Measurements from ENCODE around the gene MITD1. TPM values are rescaled to one million over a fixed set of nuclear protein-coding genes. Genes with fewer than 3 reads are reported as not detected.

The MITD1 gene
- total and polyA plus RNA-seq, 2 of the 8 experiments (the other 6 are each of a cell fraction or from before 2014, with no cell fraction given): 15.2 to 31.7 TPM

GRCh38 chr2:99169534-99169933 lies 11.3 kb downstream of the MITD1 start:
- no peak overlapping the region for H4K5ac ChIP-seq (ENCODE audit: insufficient read length, low read depth, low read length)
- H4K91ac ChIP-seq (replicated peaks; ENCODE audit: insufficient read length, low read length): no peak overlapping the region
- H2AK5ac ChIP-seq (ENCODE audit: low read depth, low read length): no peak overlapping the region
- WGBS, 2 experiments (ENCODE audit: extremely low coverage in 1 of 2, insufficient coverage in 1 of 2, insufficient read length in 1 of 2, insufficient replicate concordance in 2 of 2, low coverage in 1 of 2, low lambda C conversion rate in 2 of 2, missing lambda C conversion rate in 1 of 2): 89% methylated on average over 1 of the region's 1 CpG; no CpG with 5 or more reads in 1 of the 2 experiments
- H2AFZ ChIP-seq (ENCODE audit: low read length): no peak overlapping the region
- no peak for TF ChIP-seq CBX8 (IDR thresholded peaks at IDR 0.05; ENCODE audit: borderline replicate concordance, low read depth, low read length)
- no peak for TF ChIP-seq RNF2 (IDR thresholded peaks at IDR 0.05; ENCODE audit: borderline replicate concordance, low read depth, low read length, missing control alignments, poor library complexity, severe bottlenecking)
- TF ChIP-seq EP300 (IDR thresholded peaks at IDR 0.05; ENCODE audit: borderline replicate concordance in 1 of 2, low read depth in 2 of 2, low read length in 2 of 2): no peak
- TF ChIP-seq POU5F1 (IDR thresholded peaks at IDR 0.05; ENCODE audit: low read depth, low read length): no peak
- TF ChIP-seq USF2 (IDR thresholded peaks at IDR 0.05; ENCODE audit: low read length): no peak
- TF ChIP-seq ZNF274 (IDR thresholded peaks at IDR 0.05; ENCODE audit: borderline replicate concordance, extremely low read depth, low read length): no peak
- no peak for TF ChIP-seq RAD21 (IDR thresholded peaks at IDR 0.05 in 1 of 2, conservative IDR thresholded peaks at IDR 0.05 in 1 of 2; ENCODE audit: low read depth in 2 of 2, low read length in 2 of 2)
- TF ChIP-seq POLR2AphosphoS5 (IDR thresholded peaks at IDR 0.05; ENCODE audit: low read depth, low read length): no peak
- no peak for TF ChIP-seq MAFK (IDR thresholded peaks at IDR 0.05; ENCODE audit: low read depth, low read length)
- TF ChIP-seq RFX5 (IDR thresholded peaks at IDR 0.05; ENCODE audit: borderline replicate concordance, low read depth, low read length): no peak
- no peak for TF ChIP-seq SP4 (IDR thresholded peaks at IDR 0.05; ENCODE audit: low read length)
- no peak for TF ChIP-seq SIX5 (IDR thresholded peaks at IDR 0.05; ENCODE audit: low read depth, low read length)
- no peak overlapping the region for H3K27ac ChIP-seq (ENCODE audit: low read depth, low read length)
- DNase-seq (ENCODE audit: low read depth in 1 of 2, low spot score in 2 of 2) (no peak), FAIRE-seq (no peak)
- H4K8ac ChIP-seq (ENCODE audit: extremely low read depth, insufficient read depth, low read length): no peak overlapping the region
- H2BK5ac ChIP-seq (ENCODE audit: low read depth, low read length): no peak overlapping the region
- H3K79me1 ChIP-seq (ENCODE audit: low read depth, low read length): no peaks in the 10 kb centered on the region
- no peak overlapping the region for H3K23ac ChIP-seq (ENCODE audit: insufficient read length)
- no peak overlapping the region for H3K14ac ChIP-seq (ENCODE audit: insufficient read length)
- H3K23me2 ChIP-seq (ENCODE audit: low read depth, low read length): no peaks in the 10 kb centered on the region
- H2BK15ac ChIP-seq (ENCODE audit: low read length): no peak overlapping the region
- no peak overlapping the region for H3K9ac ChIP-seq (replicated peaks in 1 of 4; ENCODE audit: extremely low read depth in 1 of 4, low read depth in 3 of 4, low read length in 3 of 4)
- H3K56ac ChIP-seq (replicated peaks; ENCODE audit: insufficient read length, low read depth, low read length): no peak overlapping the region
- H4K20me1 ChIP-seq (replicated peaks in 1 of 2; ENCODE audit: control insufficient read depth in 1 of 2, insufficient read depth in 2 of 2, low read length in 2 of 2): peaks cover 0 to 3% of the 10 kb centered on the region in 2 experiments
- no peak overlapping the region for H3K18ac ChIP-seq (ENCODE audit: extremely low read depth, low read length)
- H3K9me3 ChIP-seq (ENCODE audit: insufficient read depth in 2 of 2, low read depth in 1 of 2, low read length in 1 of 2): no peaks in the 10 kb centered on the region
- H3K4me2 ChIP-seq (ENCODE audit: insufficient read depth in 1 of 2, low read depth in 2 of 2, low read length in 2 of 2): no peak overlapping the region
- POLR2A ChIA-PET (ENCODE audit: partially characterized antibody): interaction anchor here (1.8 kb wide), 1 partner anchor 11 kb away, joined by 5 read pairs; the partner anchor contains the start of genes MITD1 and MRPL30
- H3K4ac ChIP-seq (replicated peaks; ENCODE audit: insufficient read length, low read depth, low read length): no peak overlapping the region
- H3K4me3 ChIP-seq (ENCODE audit: extremely low read depth in 1 of 4, insufficient read depth in 2 of 4, low read depth in 3 of 4, low read length in 4 of 4): no peak overlapping the region
- CTCF ChIA-PET (ENCODE audit: partially characterized antibody): interaction anchor here (0.8 kb wide), 1 partner anchor 11 kb away, joined by 3 read pairs; no protein-coding TSS in a partner anchor
- H3K4me1 ChIP-seq (replicated peaks in 1 of 4; ENCODE audit: control insufficient read depth in 3 of 4, insufficient read depth in 4 of 4, low read length in 3 of 4): no peaks in the 10 kb centered on the region
- no peak overlapping the region for H2BK12ac ChIP-seq (ENCODE audit: low read depth, low read length)
- H3K79me2 ChIP-seq (ENCODE audit: control insufficient read depth in 1 of 2, insufficient read depth in 2 of 2, low read length in 2 of 2): no peaks in the 10 kb centered on the region
- H2BK20ac ChIP-seq (ENCODE audit: low read length): no peak overlapping the region
- peaks cover 0 to 37% (median 9%) of the 10 kb centered on the region in 4 experiments; a peak in 6 of 8 replicates for H3K36me3 ChIP-seq (ENCODE audit: control insufficient read depth in 2 of 4, insufficient read depth in 4 of 4, low read length in 3 of 4)
- H3K27me3 ChIP-seq (replicated peaks in 1 of 4; ENCODE audit: control insufficient read depth in 3 of 4, extremely low read depth in 1 of 4, insufficient read depth in 3 of 4, low read length in 3 of 4): no peaks in the 10 kb centered on the region
- H2BK120ac ChIP-seq (replicated peaks; ENCODE audit: low read depth, low read length): no peak overlapping the region
